GM19467 (cell line): ENCODE measurements around the gene LMF1.

Experiments used
- ATAC-seq: cut with Tn5 transposase; IDR thresholded peaks from one replicate; pipeline ENCODE4 v1.9.1; 2021; ENCODE audit warnings: mild to moderate bottlenecking, moderate library complexity; ENCODE audit not compliant: unreplicated experiment

Gene LMF1

GRCh38 chr16:986411-986810, 15.6 kb upstream of the LMF1 start:
- no peak for ATAC-seq

GRCh38 chr16:985646-986400, 15.0 kb upstream of the LMF1 start:
- ATAC-seq: no peak

- no peak for ATAC-seq
Observed at GRCh38 chr16:984736-985636, 14.2 kb upstream of the LMF1 start.

- ATAC-seq: no peak
Observed at GRCh38 chr16:984121-984694, 13.4 kb upstream of the LMF1 start.

GRCh38 chr16:983044-984030, 12.6 kb upstream of the LMF1 start:
- ATAC-seq: no peak

- no peak for ATAC-seq
Observed at GRCh38 chr16:982145-983043, 11.6 kb upstream of the LMF1 start.

GRCh38 chr16:981695-982144, 10.9 kb upstream of the LMF1 start, which contains the start of gene SOX8:
TSS of gene SOX8 (plus strand) at chr16:981770. CDS start at chr16:981923, 153 bp downstream.
- ATAC-seq: no peak

GRCh38 chr16:980595-980854, 9.7 kb upstream of the LMF1 start:
- no peak for ATAC-seq

- ATAC-seq: no peak
Observed at GRCh38 chr16:979859-980594, 9.2 kb upstream of the LMF1 start.

- no peak for ATAC-seq
Observed at GRCh38 chr16:979147-979546, 8.4 kb upstream of the LMF1 start.

- no peak for ATAC-seq
Observed at GRCh38 chr16:978403-978802, 7.6 kb upstream of the LMF1 start.

GRCh38 chr16:977896-978295, 7.1 kb upstream of the LMF1 start:
- no peak for ATAC-seq

GRCh38 chr16:977081-977701, 6.4 kb upstream of the LMF1 start:
- no peak for ATAC-seq

- ATAC-seq: no peak
Observed at GRCh38 chr16:976389-976931, 5.7 kb upstream of the LMF1 start.

- ATAC-seq: no peak
Observed at GRCh38 chr16:975291-975690, 4.5 kb upstream of the LMF1 start.

- no peak for ATAC-seq
Observed at GRCh38 chr16:974611-975261, 4.0 kb upstream of the LMF1 start.

GRCh38 chr16:974001-974601, 3.3 kb upstream of the LMF1 start:
- no peak for ATAC-seq
